SK-N-MC (cell line): Measurements from ENCODE around the gene IER3IP1.
A peak's percentile ranks its signal among the peaks of the same experiment; 100 is the strongest.
"Not testable (repeated sequence)": the region's sequence is repeated elsewhere in the genome, so short reads cannot be mapped to it uniquely, and the experiment has no call there.

Source experiments
- DNase-seq: peaks from one replicate; pipeline ENCODE4 v3.0.0-alpha.2; 2011; ENCODE audit warnings: low read depth, low spot score
- H3K27ac ChIP-seq: fragments of 200-600 bp; sonication (generic); 2 replicates; pipeline ENCODE4 v1.5.1; 2016; ENCODE audit warnings: mixed run types
- H3K36me3 ChIP-seq: fragments of 200-600 bp; sonication (generic); 2 replicates; pipeline ENCODE4 v1.6.1; 2017; ENCODE audit warnings: antibody characterized with exemption, low read length, mixed read lengths; ENCODE audit not compliant: insufficient read depth
- H3K4me3 ChIP-seq: fragments of 200-600 bp; sonication (generic); 2 replicates; pipeline ENCODE4 v1.5.1; 2016
- H3K9ac ChIP-seq: fragments of 200-600 bp; sonication (generic); 2 replicates; pipeline ENCODE4 v1.8.0; 2017; ENCODE audit warnings: mixed run types, mixed read lengths; ENCODE audit not compliant: insufficient read length
- H3K9me3 ChIP-seq: fragments of 200-600 bp; sonication (generic); 2 replicates; pipeline ENCODE4 v1.6.1; 2017; ENCODE audit warnings: low read depth, mild to moderate bottlenecking, antibody characterized with exemption, low read length, moderate library complexity, mixed read lengths
- EZH2 ChIP-seq: fragments of 200-600 bp; sonication (generic); IDR thresholded peaks from one replicate; pipeline ENCODE4 v1.6.1; 2017; ENCODE audit warnings: antibody characterized with exemption
- FOXP2 ChIP-seq: optimal IDR thresholded peaks from 2 replicates; pipeline ENCODE3; 2011; ENCODE audit warnings: mild to moderate bottlenecking, moderate library complexity; ENCODE audit not compliant: insufficient read depth; ENCODE audit errors: extremely low read length, control extremely low read depth
- POLR2AphosphoS5 ChIP-seq: IDR thresholded peaks from 2 replicates; pipeline ENCODE4 v1.6.1; 2012; ENCODE audit warnings: mild to moderate bottlenecking, low read depth, low read length, borderline replicate concordance

The IER3IP1 gene

GRCh38 chr18:47175898-47176575 is at the start of gene IER3IP1:
Gene IER3IP1 (minus strand): TSS chr18:47176364. CDS start chr18:47176277, 87 bp downstream.
- 0 out of 2 replicates have a peak within 1 kb of the TSS, but pooled peaks have one; percentile 48 for H3K27ac ChIP-seq
- H3K36me3 ChIP-seq, result peaks cover 11% of the 10 kb centered on the region; the same call in 1 of the 2 replicates
- peak; percentile 94 for TF ChIP-seq POLR2AphosphoS5
- no peak for TF ChIP-seq EZH2
- peak within 1 kb of the TSS; percentile 94 for H3K9ac ChIP-seq
- peak within 1 kb of the TSS; percentile 93 for H3K4me3 ChIP-seq
- peak; percentile 39 for DNase-seq
- H3K9me3 ChIP-seq, result no peaks in the 10 kb centered on the region

- Histone ChIP-seq H3K27ac (no peak overlapping the region), H3K36me3 (no peaks in the 10 kb centered on the region), H3K4me3 (no peak overlapping the region), H3K9me3 (no peaks in the 10 kb centered on the region), H3K9ac (no peak overlapping the region)
- peak; percentile 32 for DNase-seq
- no peak for TF ChIP-seq FOXP2
- TF ChIP-seq EZH2, result no peak
- no peak for TF ChIP-seq POLR2AphosphoS5
Measured at GRCh38 chr18:47215554-47216138, 39.5 kb upstream of the IER3IP1 start.

- DNase-seq, result no peak
- Histone ChIP-seq H3K27ac (no peak overlapping the region), H3K36me3 (no peaks in the 10 kb centered on the region), H3K9ac (no peak overlapping the region), H3K4me3 (no peak overlapping the region), H3K9me3 (no peaks in the 10 kb centered on the region)
- TF ChIP-seq EZH2 (no peak), FOXP2 (no peak)
Measured at GRCh38 chr18:47209171-47209570, 33.0 kb upstream of the IER3IP1 start.

GRCh38 chr18:47206945-47207637 is 30.9 kb upstream of the IER3IP1 start:
- no peak for TF ChIP-seq POLR2AphosphoS5
- TF ChIP-seq FOXP2, result no peak
- TF ChIP-seq EZH2, result no peak
- Histone ChIP-seq H3K36me3 (no peaks in the 10 kb centered on the region), H3K9me3 (no peaks in the 10 kb centered on the region), H3K27ac (no peak overlapping the region), H3K9ac (no peak overlapping the region), H3K4me3 (no peak overlapping the region)
- DNase-seq, result no peak

- H3K4me3 ChIP-seq, result no peak overlapping the region
- TF ChIP-seq EZH2 (no peak), POLR2AphosphoS5 (no peak), FOXP2 (no peak)
- DNase-seq, result no peak
Measured at GRCh38 chr18:47204908-47205522, 28.9 kb upstream of the IER3IP1 start.

GRCh38 chr18:47203626-47204464 is 27.7 kb upstream of the IER3IP1 start:
- H3K4me3 ChIP-seq, result no peak overlapping the region
- no peak overlapping the region for H3K27ac ChIP-seq
- DNase-seq, result no peak
- no peak overlapping the region for H3K9ac ChIP-seq
- H3K9me3 ChIP-seq, result no peaks in the 10 kb centered on the region
- no peaks in the 10 kb centered on the region for H3K36me3 ChIP-seq
- TF ChIP-seq FOXP2, result no peak

More at GRCh38 chr18:47204908-47205522, 28.9 kb upstream of the IER3IP1 start:
- Histone ChIP-seq H3K9me3 (no peaks in the 10 kb centered on the region), H3K27ac (no peak overlapping the region), H3K9ac (no peak overlapping the region), H3K36me3 (no peaks in the 10 kb centered on the region)

- H3K9ac ChIP-seq, H3K9me3 ChIP-seq, DNase-seq, H3K27ac ChIP-seq, H3K36me3 ChIP-seq, H3K4me3 ChIP-seq: not testable (repeated sequence)
Measured at GRCh38 chr18:47195961-47196360, 19.8 kb upstream of the IER3IP1 start.

GRCh38 chr18:47191961-47192360 is 15.8 kb upstream of the IER3IP1 start:
- Histone ChIP-seq H3K36me3 (no peaks in the 10 kb centered on the region), H3K9ac (no peak overlapping the region), H3K9me3 (no peaks in the 10 kb centered on the region), H3K4me3 (no peak overlapping the region), H3K27ac (no peak overlapping the region)
- no peak for DNase-seq
- TF ChIP-seq FOXP2 (no peak), POLR2AphosphoS5 (no peak), EZH2 (no peak)

- H3K27ac ChIP-seq, result no peak overlapping the region
Measured at GRCh38 chr18:47187721-47188120, 11.6 kb upstream of the IER3IP1 start.

More at GRCh38 chr18:47187721-47188120, 11.6 kb upstream of the IER3IP1 start:
- no peak for DNase-seq
- Histone ChIP-seq H3K36me3 (no peaks in the 10 kb centered on the region), H3K9me3 (no peaks in the 10 kb centered on the region), H3K4me3 (no peak overlapping the region), H3K9ac (no peak overlapping the region)
- TF ChIP-seq EZH2 (no peak), POLR2AphosphoS5 (no peak), FOXP2 (no peak)
